ENCODE measurements around the gene FUS. TPM values are rescaled to one million over a fixed set of nuclear protein-coding genes. Genes with fewer than 3 reads are reported as not detected.

FUS gene
- total and polyA plus RNA-seq, 9 of the 15 experiments (the other 6 are each of a cell fraction or from before 2014, with no cell fraction given) = 43.9 to 575 (median 87.2) TPM

DNA sequence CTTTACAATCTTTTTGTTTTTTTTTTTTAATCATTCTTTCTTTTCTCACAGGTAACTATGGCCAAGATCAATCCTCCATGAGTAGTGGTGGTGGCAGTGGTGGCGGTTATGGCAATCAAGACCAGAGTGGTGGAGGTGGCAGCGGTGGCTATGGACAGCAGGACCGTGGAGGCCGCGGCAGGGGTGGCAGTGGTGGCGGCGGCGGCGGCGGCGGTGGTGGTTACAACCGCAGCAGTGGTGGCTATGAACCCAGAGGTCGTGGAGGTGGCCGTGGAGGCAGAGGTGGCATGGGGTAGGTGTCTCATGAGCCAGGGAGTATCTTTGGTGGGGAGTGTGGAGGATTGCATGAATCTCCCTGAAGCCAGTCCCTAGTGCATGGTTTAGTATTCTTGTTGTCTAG, 4.9 kb downstream of the FUS start (continued):
- TF ChIP-seq NFRKB (IDR thresholded peaks at IDR 0.05; ENCODE audit: low read depth) (no peak), NCOA1 (IDR thresholded peaks at IDR 0.05; ENCODE audit: low read depth) (no peak), MYNN (IDR thresholded peaks at IDR 0.05) (no peak), MYNN (CRISPR knock-in tag; IDR thresholded peaks at IDR 0.05) (no peak), PTTG1 (tag; IDR thresholded peaks at IDR 0.05; ENCODE audit: low read depth) (no peak), POLR2G (IDR thresholded peaks at IDR 0.05; ENCODE audit: low read depth, low read length) (peak; percentile 64), HNRNPH1 (optimal IDR thresholded peaks at IDR 0.05; ENCODE audit: low read depth, low read length) (no peak)

GRCh38 chr16:31185339-31185738, 5.4 kb downstream of the FUS start:
- H3K9me1 ChIP-seq (ENCODE audit: control insufficient read depth, insufficient read depth, low read length) = peaks cover 8% of the 10 kb centered on the region
- in situ Hi-C loops (cut with MboI) (no loop called here), intact Hi-C loops (cut with micrococcal nuclease) (loop anchor here (1.0 to 10.0 kb wide), 2 partner anchors 8 to 259 kb away; partner anchors contain the start of gene ZNF843)
- no peak for FAIRE-seq
- ChIA-PET CTCF (ENCODE audit: low intra/inter-chr PET ratio) (no interaction called here), POLR2A (interaction anchor here (0.6 kb wide), 1 partner anchor 265 kb away, joined by 3 read pairs; no protein-coding TSS in a partner anchor)
- no peak overlapping the region; the same call in 2 of the 3 replicates for H3K27ac ChIP-seq (ENCODE audit: extremely low read depth, low read depth, low read length)
- 91% methylated on average over 5 of the region's 5 CpGs for WGBS (ENCODE audit: insufficient coverage, low coverage, missing lambda C conversion rate)
- BruUV-seq (replicated peaks) = no TSS peak
- TF ChIP-seq PTBP1 (IDR thresholded peaks at IDR 0.05; ENCODE audit: low read depth, low read length) = no peak
- 0 out of 2 replicates have a peak, but pooled peaks have one; percentile 16 for TF ChIP-seq AFF4 (CRISPR knock-in tag; IDR thresholded peaks at IDR 0.05)
- TF ChIP-seq ILF3 (IDR thresholded peaks at IDR 0.05; ENCODE audit: borderline replicate concordance) = no peak
- no peak for TF ChIP-seq PCBP2 (IDR thresholded peaks at IDR 0.05; ENCODE audit: low read depth, low read length, poor library complexity, severe bottlenecking)
- ATAC-seq = no peak
- H3K27me3 ChIP-seq (ENCODE audit: control insufficient read depth in 2 of 2, insufficient read depth in 2 of 2, low read length in 2 of 2) = no peaks in the 10 kb centered on the region; a peak in 1 of 5 replicates
- H4K20me1 ChIP-seq (replicated peaks; ENCODE audit: control insufficient read depth, insufficient read depth, low read length) = peaks cover 49% of the 10 kb centered on the region
- no peak overlapping the region for H3K9ac ChIP-seq (ENCODE audit: insufficient read depth in 1 of 2, low read depth in 2 of 2, low read length in 2 of 2)
- H3K4me2 ChIP-seq (ENCODE audit: insufficient read depth, low read length) = no peak overlapping the region
- peaks cover 11 to 14% of the 10 kb centered on the region in 2 experiments for H3K4me1 ChIP-seq (replicated peaks in 1 of 2; ENCODE audit: control insufficient read depth in 2 of 2, insufficient read depth in 2 of 2, low read length in 2 of 2)
- H3K4me3 ChIP-seq = no peak overlapping the region
- no peaks in the 10 kb centered on the region for H3K9me3 ChIP-seq (replicated peaks; ENCODE audit: control insufficient read depth, insufficient read depth, low read depth, low read length)
- H3K79me2 ChIP-seq (ENCODE audit: control insufficient read depth, insufficient read depth, low read length) = peaks cover 98% of the 10 kb centered on the region
- no peak for DNase-seq (ENCODE audit: extremely low read depth in 1 of 4, low spot score in 3 of 4)
- peaks cover 92% of the 10 kb centered on the region for H3K36me3 ChIP-seq (ENCODE audit: control insufficient read depth, insufficient read depth, low read length)
- no peak overlapping the region for H2AFZ ChIP-seq (ENCODE audit: low read depth, low read length)
